ENCODE data around the gene MBD5. TPM values are rescaled to one million over a fixed set of nuclear protein-coding genes. Genes with fewer than 3 reads are reported as not detected.

Gene MBD5
- total RNA-seq, 1 experiment from 2014 or later = 33.9 TPM

DNA sequence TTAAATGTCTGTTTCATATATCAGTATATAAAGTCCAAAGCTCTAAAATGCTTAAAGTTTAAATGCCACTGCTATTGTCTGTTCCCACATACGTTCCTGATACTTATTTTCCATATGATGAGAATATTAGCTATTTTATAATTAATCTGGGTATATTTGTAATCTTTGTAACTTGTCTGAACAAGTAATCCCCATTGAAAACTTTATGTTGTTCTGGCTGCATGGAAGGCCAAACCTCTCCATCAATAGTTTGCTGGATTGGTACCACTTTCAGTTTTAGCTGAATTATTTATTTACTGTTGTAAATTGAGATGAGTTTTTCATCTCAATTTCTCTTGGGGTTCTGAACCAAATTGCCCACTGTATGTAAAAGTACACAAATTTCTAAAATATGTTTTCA is 1.5 kb downstream of the MBD5 start:
- peaks cover 32% of the 10 kb centered on the region for H3K4me1 Mint-ChIP-seq (ENCODE audit: insufficient read depth, unreplicated experiment)

DNA sequence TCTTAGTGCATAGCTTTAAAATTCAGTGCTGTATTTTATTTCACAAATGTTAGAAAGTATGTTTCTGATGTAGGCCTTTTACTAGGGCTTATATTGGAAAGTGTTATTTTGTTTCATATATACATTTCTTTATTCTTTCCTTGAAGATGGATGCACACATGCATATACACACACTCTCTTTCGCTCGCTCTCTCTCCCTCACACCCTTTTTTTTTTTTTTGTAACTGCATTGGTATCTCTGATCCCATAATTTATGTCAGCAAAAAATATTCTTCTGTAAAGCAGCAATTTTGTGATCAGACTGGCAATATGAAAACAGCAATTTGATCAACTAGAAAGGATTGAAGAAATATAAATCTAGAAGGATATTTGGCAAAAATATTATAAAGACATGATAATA is 2.0 kb downstream of the MBD5 start:
- H3K36me3 Mint-ChIP-seq (ENCODE audit: insufficient read depth, unreplicated experiment) = no peaks in the 10 kb centered on the region
- no peaks in the 10 kb centered on the region for H3K27me3 Mint-ChIP-seq (ENCODE audit: insufficient read depth, unreplicated experiment)
- peaks cover 29% of the 10 kb centered on the region for H3K4me1 Mint-ChIP-seq (ENCODE audit: insufficient read depth, unreplicated experiment)
- intact Hi-C loops (cut with micrococcal nuclease) = loop anchor here (5.0 to 10.0 kb wide), 3 partner anchors 109 to 622 kb away; partner anchors contain the start of gene EPC2
- peak overlapping the region; percentile 87 for H3K27ac Mint-ChIP-seq (ENCODE audit: low read depth, unreplicated experiment)
- TF ChIP-seq, protein P1, sequence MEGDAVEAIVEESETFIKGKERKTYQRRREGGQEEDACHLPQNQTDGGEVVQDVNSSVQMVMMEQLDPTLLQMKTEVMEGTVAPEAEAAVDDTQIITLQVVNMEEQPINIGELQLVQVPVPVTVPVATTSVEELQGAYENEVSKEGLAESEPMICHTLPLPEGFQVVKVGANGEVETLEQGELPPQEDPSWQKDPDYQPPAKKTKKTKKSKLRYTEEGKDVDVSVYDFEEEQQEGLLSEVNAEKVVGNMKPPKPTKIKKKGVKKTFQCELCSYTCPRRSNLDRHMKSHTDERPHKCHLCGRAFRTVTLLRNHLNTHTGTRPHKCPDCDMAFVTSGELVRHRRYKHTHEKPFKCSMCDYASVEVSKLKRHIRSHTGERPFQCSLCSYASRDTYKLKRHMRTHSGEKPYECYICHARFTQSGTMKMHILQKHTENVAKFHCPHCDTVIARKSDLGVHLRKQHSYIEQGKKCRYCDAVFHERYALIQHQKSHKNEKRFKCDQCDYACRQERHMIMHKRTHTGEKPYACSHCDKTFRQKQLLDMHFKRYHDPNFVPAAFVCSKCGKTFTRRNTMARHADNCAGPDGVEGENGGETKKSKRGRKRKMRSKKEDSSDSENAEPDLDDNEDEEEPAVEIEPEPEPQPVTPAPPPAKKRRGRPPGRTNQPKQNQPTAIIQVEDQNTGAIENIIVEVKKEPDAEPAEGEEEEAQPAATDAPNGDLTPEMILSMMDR (IDR thresholded peaks at IDR 0.05; ENCODE audit: unreplicated experiment) = no peak
- peak overlapping the region; percentile 90 for H3K4me3 Mint-ChIP-seq (ENCODE audit: unreplicated experiment)
- ChIA-PET CTCF (no interaction called here), POLR2A (interaction anchor here (0.7 to 4.8 kb wide), 7 partner anchors 7 to 921 kb away, joined by 3 to 24 read pairs (median 4); partner anchors contain the start of gene EPC2)
- no TSS peak for BruUV-seq (replicated peaks)
- no peak for DNase-seq (ENCODE audit: unreplicated experiment)
- H3K9me3 Mint-ChIP-seq (ENCODE audit: unreplicated experiment) = no peaks in the 10 kb centered on the region

More for the DNA sequence above, 1.5 kb downstream of the MBD5 start:
- POLR2A ChIA-PET = interaction anchor here (0.7 to 4.8 kb wide), 14 partner anchors 7 to 687 kb away, joined by 3 to 24 read pairs (median 3); partner anchors contain the start of gene EPC2
- TF ChIP-seq, protein P1 (IDR thresholded peaks at IDR 0.05; ENCODE audit: unreplicated experiment) = no peak
- no peaks in the 10 kb centered on the region for H3K9me3 Mint-ChIP-seq (ENCODE audit: unreplicated experiment)
- H3K4me3 Mint-ChIP-seq (ENCODE audit: unreplicated experiment) = peak overlapping the region; percentile 90
- CTCF ChIA-PET = interaction anchor here (1.1 to 3.1 kb wide), 2 partner anchors 11 to 486 kb away, joined by 3 to 14 read pairs; no protein-coding TSS in a partner anchor
- no peaks in the 10 kb centered on the region for H3K27me3 Mint-ChIP-seq (ENCODE audit: insufficient read depth, unreplicated experiment)
- BruUV-seq (replicated peaks) = no TSS peak
- no peak for DNase-seq (ENCODE audit: unreplicated experiment)
- H3K36me3 Mint-ChIP-seq (ENCODE audit: insufficient read depth, unreplicated experiment) = no peaks in the 10 kb centered on the region
- intact Hi-C loops (cut with micrococcal nuclease) = loop anchor here (5.0 to 10.0 kb wide), 3 partner anchors 110 to 622 kb away; partner anchors contain the start of gene EPC2
- peak overlapping the region; percentile 87 for H3K27ac Mint-ChIP-seq (ENCODE audit: low read depth, unreplicated experiment)

DNA sequence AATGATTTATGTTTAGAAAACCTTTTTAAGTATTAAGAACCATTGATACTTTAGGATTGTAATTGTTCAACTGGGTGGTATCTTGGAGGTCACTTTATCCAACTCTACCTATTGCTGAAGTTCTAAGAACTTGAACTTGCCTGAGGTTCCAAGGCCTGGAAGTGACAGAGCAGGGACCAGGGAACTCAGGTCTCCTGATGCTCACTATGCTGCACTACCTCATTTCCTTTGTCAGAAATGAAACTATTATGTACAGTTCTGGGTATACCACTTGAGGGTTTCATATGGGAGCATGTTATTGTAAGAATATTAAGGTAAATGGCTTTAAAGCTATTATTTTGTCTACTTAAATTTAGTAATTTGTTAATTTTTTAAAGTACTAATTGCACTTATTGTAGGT is 3.0 kb downstream of the MBD5 start:
- Mint-ChIP-seq H3K9me3 (ENCODE audit: unreplicated experiment) (no peaks in the 10 kb centered on the region), H3K27ac (ENCODE audit: low read depth, unreplicated experiment) (peak overlapping the region; percentile 87), H3K4me3 (ENCODE audit: unreplicated experiment) (peak overlapping the region; percentile 90), H3K4me1 (ENCODE audit: insufficient read depth, unreplicated experiment) (peaks cover 19% of the 10 kb centered on the region), H3K27me3 (ENCODE audit: insufficient read depth, unreplicated experiment) (no peaks in the 10 kb centered on the region), H3K36me3 (ENCODE audit: insufficient read depth, unreplicated experiment) (no peaks in the 10 kb centered on the region)
- ChIA-PET CTCF (no interaction called here), POLR2A (interaction anchor here (2.2 kb wide), 1 partner anchor 622 kb away, joined by 6 read pairs; no protein-coding TSS in a partner anchor)
- intact Hi-C loops (cut with micrococcal nuclease) = loop anchor here (5.0 to 10.0 kb wide), 3 partner anchors 108 to 621 kb away; partner anchors contain the start of gene EPC2
- BruUV-seq (replicated peaks) = no TSS peak
- TF ChIP-seq, protein P1 (IDR thresholded peaks at IDR 0.05; ENCODE audit: unreplicated experiment) = no peak
- DNase-seq (ENCODE audit: unreplicated experiment) = no peak

DNA sequence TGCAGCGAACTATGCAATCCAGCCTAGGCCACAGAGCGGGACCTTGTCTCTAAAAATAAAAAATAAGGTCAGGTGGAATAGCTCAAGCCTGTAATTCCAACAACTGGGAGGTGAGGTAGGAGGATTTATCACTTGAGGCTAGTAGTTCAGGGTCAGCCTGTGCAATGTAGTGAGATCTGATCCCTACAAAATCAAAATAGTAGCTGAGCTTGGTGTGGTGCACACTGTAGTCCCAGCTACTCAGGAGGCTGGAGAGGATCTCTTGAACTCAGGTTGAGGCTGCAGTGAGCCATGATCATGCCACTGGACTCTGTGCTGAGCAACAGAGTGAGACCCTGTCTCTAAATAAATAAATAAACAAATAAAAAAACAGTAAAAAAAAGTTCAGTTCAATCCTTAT is 5.7 kb downstream of the MBD5 start:
- TF ChIP-seq, protein P1 (IDR thresholded peaks at IDR 0.05; ENCODE audit: unreplicated experiment) = no peak
- Mint-ChIP-seq H3K4me3 (ENCODE audit: unreplicated experiment) (no peak overlapping the region), H3K27ac (ENCODE audit: low read depth, unreplicated experiment) (no peak overlapping the region), H3K9me3 (ENCODE audit: unreplicated experiment) (no peaks in the 10 kb centered on the region), H3K27me3 (ENCODE audit: insufficient read depth, unreplicated experiment) (no peaks in the 10 kb centered on the region), H3K4me1 (ENCODE audit: insufficient read depth, unreplicated experiment) (peaks cover 18% of the 10 kb centered on the region), H3K36me3 (ENCODE audit: insufficient read depth, unreplicated experiment) (no peaks in the 10 kb centered on the region)
- no peak for DNase-seq (ENCODE audit: unreplicated experiment)
- intact Hi-C loops (cut with micrococcal nuclease) = loop anchor here (10.0 kb wide), 1 partner anchor 618 kb away; the partner anchor contains the start of gene EPC2
- ChIA-PET POLR2A (no interaction called here), CTCF (no interaction called here)
- BruUV-seq (replicated peaks) = no TSS peak

All from MCF 10A (cell line).